PC-3 (cell line): ENCODE measurements around the gene COX6A2. TPM values are rescaled to one million over a fixed set of nuclear protein-coding genes. Genes with fewer than 3 reads are reported as not detected.

Experiments used
- ATAC-seq: fragments of 200-7000 bp; cut with Tn5 transposase; 2 replicates; pipeline ENCODE4 v1.9.1; 2020; ENCODE audit warnings: mild to moderate bottlenecking, moderate library complexity
- BruUV-seq: library from RNA; stranded (reverse); fragments of 400-500 nt; replicated peaks from 2 replicates; lab custom pipeline; 2021; lab: Mats Ljungman, UMichigan
- CTCF ChIA-PET: fragments of 300-600 bp; sonication (Branson Sonifier 250); formaldehyde crosslinking; loops from one replicate; lab custom pipeline; 2022; ENCODE audit warnings: antibody characterized with exemption; lab: Charles Lee
- POLR2A ChIA-PET: fragments of 300-600 bp; sonication (Branson Sonifier 250); formaldehyde crosslinking; loops from one replicate; lab custom pipeline; 2022; ENCODE audit warnings: antibody characterized with exemption; ENCODE audit not compliant: unreplicated experiment; lab: Charles Lee
- DNase-seq: peaks from one replicate; pipeline ENCODE4 v3.0.0-alpha.2; 2015
- H2AFZ ChIP-seq: fragments of 300-600 bp; sonication (generic); 2 replicates; pipeline ENCODE4 v1.6.0; 2016; ENCODE audit warnings: antibody characterized with exemption, low read length
- H3F3A ChIP-seq: fragments of 300-600 bp; sonication (generic); one replicate; pipeline ENCODE4 v1.6.0; 2017; ENCODE audit warnings: antibody characterized with exemption, low read length, control low read depth, mild to moderate bottlenecking; ENCODE audit not compliant: unreplicated experiment
- H3K27ac ChIP-seq: fragments of 300-600 bp; sonication (generic); 2 replicates; pipeline ENCODE4 v1.5.1; 2016; ENCODE audit warnings: mild to moderate bottlenecking, low read length
- H3K27me3 ChIP-seq: fragments of 300-600 bp; sonication (generic); 2 replicates; pipeline ENCODE4 v1.6.1; 2016; ENCODE audit warnings: low read length, mixed read lengths
- H3K36me3 ChIP-seq: fragments of 300-600 bp; sonication (generic); 2 replicates; pipeline ENCODE4 v1.6.1; 2016; ENCODE audit warnings: low read depth, mixed run types, low read length, mixed read lengths
- H3K4me1 ChIP-seq: fragments of 300-600 bp; sonication (generic); 2 replicates; pipeline ENCODE4 v1.5.1; 2016; ENCODE audit warnings: low read length; ENCODE audit not compliant: insufficient read depth
- H3K4me2 ChIP-seq: fragments of 300-600 bp; sonication (generic); 2 replicates; pipeline ENCODE4 v1.6.0; 2016; ENCODE audit warnings: low read length
- H3K4me3 ChIP-seq: fragments of 300-600 bp; sonication (generic); 2 replicates; pipeline ENCODE4 v1.5.1; 2016; ENCODE audit warnings: mild to moderate bottlenecking, low read length, mixed read lengths
- H3K79me2 ChIP-seq: fragments of 300-600 bp; sonication (generic); 2 replicates; pipeline ENCODE4 v1.6.1; 2017; ENCODE audit warnings: low read length, mixed read lengths
- H3K9ac ChIP-seq: fragments of 300-600 bp; sonication (generic); 2 replicates; pipeline ENCODE4 v1.6.0; 2016; ENCODE audit warnings: mild to moderate bottlenecking, low read length
- H3K9me2 ChIP-seq: fragments of 300-600 bp; sonication (generic); replicated peaks from 2 replicates; pipeline ENCODE4 v1.6.1; 2016; ENCODE audit warnings: mixed run types, low read length, mixed read lengths
- H3K9me3 ChIP-seq: fragments of 300-600 bp; sonication (generic); 2 replicates; pipeline ENCODE4 v1.6.1; 2016; ENCODE audit warnings: low read length, mixed read lengths
- H4K20me1 ChIP-seq: fragments of 300-600 bp; sonication (generic); 2 replicates; pipeline ENCODE4 v1.6.1; 2016; ENCODE audit warnings: low read length, mixed read lengths
- CTCF ChIP-seq: fragments of 300-600 bp; sonication (generic); conservative IDR thresholded peaks from 2 replicates; pipeline ENCODE4 v1.5.1; 2017; ENCODE audit warnings: antibody characterized with exemption, low read depth, mild to moderate bottlenecking, low read length
- EZH2 ChIP-seq: fragments of 300-600 bp; sonication (generic); IDR thresholded peaks from one replicate; pipeline ENCODE4 v1.6.1; 2017; ENCODE audit warnings: antibody characterized with exemption, mild to moderate bottlenecking, low read length; ENCODE audit not compliant: unreplicated experiment
- EZH2phosphoT487 ChIP-seq: fragments of 300-600 bp; sonication (generic); IDR thresholded peaks from 2 replicates; pipeline ENCODE4 v1.6.1; 2018; ENCODE audit warnings: mild to moderate bottlenecking, antibody characterized with exemption, low read length, borderline replicate concordance
- intact Hi-C: fragments of 100-400 bp; cut with micrococcal nuclease; formaldehyde crosslinking; loops from 2 replicates; pipeline ENCODE4 v1.9.0; 2023
- total RNA-seq: library from RNA; depleted of rRNA; stranded (reverse); fragments of >200 nt; gene quantifications from 2 replicates; pipeline ENCODE4 v1.2.3, GENCODE V29; 2014

Gene COX6A2
- total RNA-seq, 1 experiment from 2014 or later, result not detected

DNA sequence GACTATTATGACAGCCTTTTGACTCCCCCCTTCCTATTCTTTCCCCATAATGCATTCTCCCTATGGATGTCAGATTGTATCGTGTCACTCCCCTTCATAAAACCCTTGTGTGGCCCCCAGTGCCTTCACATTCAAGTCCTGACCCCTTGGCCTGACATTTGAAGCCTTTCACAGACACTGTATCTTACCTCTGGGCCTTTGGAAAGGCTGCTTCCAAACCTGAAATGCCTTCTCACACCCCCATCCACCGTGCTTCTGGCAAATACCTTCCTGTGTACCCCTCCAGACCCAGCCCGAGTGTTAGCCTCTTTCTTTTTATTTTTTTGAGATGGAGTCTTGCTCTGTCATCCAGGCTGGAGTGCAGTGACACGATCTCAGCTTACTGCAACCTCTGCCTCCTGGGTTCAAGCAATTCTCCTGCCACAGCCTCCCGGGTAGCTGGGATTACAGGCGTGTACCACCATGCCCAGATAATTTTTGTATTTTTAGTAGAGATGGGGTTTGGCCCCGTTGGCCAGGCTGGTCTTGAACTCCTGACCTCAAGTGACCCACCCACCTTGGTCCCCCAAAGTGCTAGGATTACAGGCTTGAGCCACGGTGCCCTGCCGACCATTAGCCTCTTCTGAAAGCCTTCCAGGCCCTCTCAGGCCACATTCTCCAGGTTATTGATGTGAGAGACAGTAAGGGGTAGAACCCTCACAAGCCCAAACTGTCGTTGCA is 33.2 kb upstream of the COX6A2 start:
- intact Hi-C loops, result no loop called here
- Histone ChIP-seq H2AFZ (no peak overlapping the region), H3K4me2 (no peak overlapping the region), H3K27ac (no peak overlapping the region), H3K27me3 (no peaks in the 10 kb centered on the region), H3K79me2 (peaks cover 17% of the 10 kb centered on the region; the same call in 1 of the 2 replicates), H3K9me3 (no peaks in the 10 kb centered on the region), H3K4me1 (peaks cover 13% of the 10 kb centered on the region), H3K9me2 (no peaks in the 10 kb centered on the region), H3K9ac (no peak overlapping the region), H4K20me1 (no peaks in the 10 kb centered on the region), H3K36me3 (no peaks in the 10 kb centered on the region), H3K4me3 (no peak overlapping the region), H3F3A (no peaks in the 10 kb centered on the region)
- no peak for DNase-seq
- ATAC-seq, result no peak
- no peak for TF ChIP-seq EZH2phosphoT487
- TF ChIP-seq CTCF, result no peak
- TF ChIP-seq EZH2, result no peak
- no TSS peak for BruUV-seq
- POLR2A ChIA-PET, result interaction anchor here (1.2 kb wide), 1 partner anchor 10 kb away, joined by 5 read pairs; the partner anchor contains the start of gene TGFB1I1
- CTCF ChIA-PET, result interaction anchor here (0.6 to 1.1 kb wide), 2 partner anchors 27 to 296 kb away, joined by 3 read pairs; no protein-coding TSS in a partner anchor

GRCh38 chr16:31460582-31461002 is 32.4 kb upstream of the COX6A2 start:
- DNase-seq (peak; percentile 51), ATAC-seq (no peak)
- TF ChIP-seq EZH2phosphoT487, result no peak
- TF ChIP-seq CTCF, result peak; percentile 65
- Histone ChIP-seq H3K4me1 (peaks cover 13% of the 10 kb centered on the region), H3K4me2 (peak overlapping the region; percentile 91), H3F3A (no peaks in the 10 kb centered on the region), H3K4me3 (peak overlapping the region; percentile 66), H3K79me2 (peaks cover 17% of the 10 kb centered on the region; the same call in 1 of the 2 replicates), H2AFZ (no peak overlapping the region), H3K36me3 (no peaks in the 10 kb centered on the region), H3K9me2 (no peaks in the 10 kb centered on the region), H3K9ac (no peak overlapping the region), H3K27ac (no peak overlapping the region), H3K9me3 (no peaks in the 10 kb centered on the region), H3K27me3 (no peaks in the 10 kb centered on the region), H4K20me1 (no peaks in the 10 kb centered on the region)
- intact Hi-C loops, result no loop called here
- CTCF ChIA-PET, result interaction anchor here (0.6 to 1.1 kb wide), 4 partner anchors 9 to 297 kb away, joined by 3 to 12 read pairs (median 4); no protein-coding TSS in a partner anchor
- TSS peak; percentile 61 for BruUV-seq
- POLR2A ChIA-PET, result interaction anchor here (0.5 to 1.2 kb wide), 4 partner anchors 11 to 339 kb away, joined by 3 to 6 read pairs (median 4); partner anchors contain the start of genes TGFB1I1 and ZNF843
